ENCODE data around the gene RPL28.
"Not testable (repeated sequence)": the region's sequence is repeated elsewhere in the genome, so short reads cannot be mapped to it uniquely, and the experiment has no call there.

The RPL28 gene

DNA sequence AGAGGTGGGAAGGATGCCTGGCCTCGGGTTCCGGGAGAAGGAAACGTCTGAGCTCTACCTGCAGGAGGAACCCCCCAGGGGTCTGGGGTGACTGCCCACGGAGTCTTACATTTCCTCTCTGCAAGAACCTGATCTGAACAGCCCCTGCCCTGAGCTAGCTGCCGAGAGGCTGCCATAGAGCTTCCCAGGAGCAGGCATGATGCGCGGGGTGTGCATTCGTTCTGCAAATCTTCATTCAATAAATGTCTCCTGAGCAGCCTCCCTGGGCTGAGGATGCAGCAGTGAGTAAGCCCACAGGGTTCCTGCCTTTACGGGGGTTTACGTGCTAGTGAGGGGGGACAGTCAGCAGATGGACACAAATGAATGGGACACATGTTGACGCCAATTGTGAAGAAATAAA lies 58.9 kb downstream of the RPL28 start:
- TF ChIP-seq ZNF274 (IDR thresholded peaks at IDR 0.05; ENCODE audit: low read depth, low read length): no peak
- no peak overlapping the region for H3K4me3 ChIP-seq (ENCODE audit: low read length)

DNA sequence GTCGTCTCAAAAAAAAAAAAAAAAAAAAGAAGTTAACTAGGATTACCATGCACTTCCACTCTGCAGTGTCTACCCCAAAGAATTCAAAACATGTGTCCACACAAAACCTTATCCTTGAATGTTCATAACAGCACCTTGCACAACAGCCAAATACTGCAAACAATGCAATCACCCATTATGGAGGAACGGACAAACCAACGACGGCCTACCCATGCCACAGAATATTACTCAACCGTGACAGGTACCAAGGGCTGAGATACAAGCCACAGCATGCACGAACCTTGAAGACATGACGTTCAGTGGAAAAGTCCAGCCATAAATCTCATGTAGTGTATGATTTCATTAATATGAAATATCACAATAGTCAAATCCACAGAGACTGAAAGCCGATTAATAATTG lies 60.3 kb downstream of the RPL28 start:
- no peak for TF ChIP-seq ZNF274 (IDR thresholded peaks at IDR 0.05; ENCODE audit: low read depth, low read length)
- no peak overlapping the region for H3K4me3 ChIP-seq (ENCODE audit: low read length)

- H3K4me3 ChIP-seq (ENCODE audit: low read length): no peak overlapping the region
- TF ChIP-seq ZNF274 (IDR thresholded peaks at IDR 0.05; ENCODE audit: low read depth, low read length): no peak
Observed at GRCh38 chr19:55447421-55448174, 61.9 kb downstream of the RPL28 start.

DNA sequence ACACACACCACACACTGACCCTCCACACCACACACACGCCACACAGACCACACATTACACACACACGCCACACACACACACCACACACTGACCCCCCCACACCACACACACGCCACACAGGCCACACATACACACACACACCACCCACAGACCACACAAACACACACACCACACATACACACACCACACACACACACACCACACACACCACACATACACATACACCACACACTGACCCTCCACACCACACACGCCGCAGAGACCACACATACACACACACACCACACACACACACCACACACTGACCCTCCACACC lies 62.4 kb downstream of the RPL28 start:
- not testable (repeated sequence) for H3K4me3 ChIP-seq (ENCODE audit: low read length)

DNA sequence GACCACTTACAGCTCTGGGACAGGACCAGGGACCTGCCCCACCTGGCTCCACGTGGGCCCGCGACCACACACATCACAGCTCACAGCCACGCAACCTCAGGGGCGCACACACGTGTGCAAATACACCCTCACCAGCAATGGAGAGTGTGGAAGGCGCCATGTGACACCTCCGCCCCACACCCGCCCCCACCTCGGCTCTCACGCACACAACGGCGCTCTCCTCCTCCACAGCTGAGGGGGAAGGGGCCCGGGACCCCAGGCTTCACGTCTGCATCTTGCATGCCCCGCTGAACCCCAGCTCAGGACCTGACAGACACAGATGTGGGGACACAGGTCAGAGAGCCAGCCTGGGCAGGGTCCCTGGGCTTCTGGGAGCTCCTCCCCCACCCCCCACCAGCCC lies 63.7 kb downstream of the RPL28 start:
- TF ChIP-seq ZNF274 (IDR thresholded peaks at IDR 0.05; ENCODE audit: low read depth, low read length): no peak
- H3K4me3 ChIP-seq (ENCODE audit: low read length): no peak overlapping the region

DNA sequence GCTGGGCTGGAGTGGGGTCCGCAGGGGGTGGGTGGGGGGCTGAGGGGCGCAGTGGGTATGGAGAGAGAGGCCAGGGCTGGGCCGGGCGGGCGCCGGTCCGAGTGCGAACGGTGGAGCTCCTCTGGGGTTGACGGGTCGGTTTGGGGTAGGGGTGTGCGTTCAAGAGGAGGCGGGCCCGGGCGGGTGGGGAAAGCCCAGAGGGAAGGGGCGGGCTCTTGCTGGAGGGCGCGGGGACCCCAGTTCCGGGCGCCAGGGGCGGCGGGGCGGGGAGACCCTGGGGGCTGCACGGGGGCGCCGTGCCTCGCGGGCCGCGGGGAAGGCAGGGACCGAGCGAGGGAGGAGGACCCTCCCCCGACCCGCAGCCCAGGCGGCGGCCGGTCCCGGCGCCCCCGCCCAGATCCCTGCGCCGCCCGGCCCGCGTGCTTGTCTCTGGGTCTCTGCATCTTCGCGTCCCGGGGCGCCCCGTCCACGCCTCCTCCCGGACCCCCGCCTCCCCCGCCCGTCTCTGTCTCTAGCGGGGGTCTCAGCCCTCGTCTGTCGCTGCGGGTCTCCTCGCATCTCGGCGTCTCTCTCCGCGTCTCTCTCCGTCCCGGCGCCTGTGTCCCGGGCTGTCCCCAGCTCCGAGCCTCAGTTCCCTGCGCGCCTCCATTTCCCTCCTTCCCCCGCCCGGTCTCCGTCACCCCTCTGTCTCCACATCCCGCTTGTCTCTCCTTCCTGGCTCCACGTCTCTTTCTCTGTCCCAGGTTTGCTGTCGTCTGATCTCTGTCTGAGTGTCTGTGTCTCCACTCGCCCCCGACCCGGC lies 65.6 kb downstream of the RPL28 start:
- TF ChIP-seq ZNF274 (IDR thresholded peaks at IDR 0.05; ENCODE audit: low read depth, low read length): no peak
- H3K4me3 ChIP-seq (ENCODE audit: low read length): no peak overlapping the region

DNA sequence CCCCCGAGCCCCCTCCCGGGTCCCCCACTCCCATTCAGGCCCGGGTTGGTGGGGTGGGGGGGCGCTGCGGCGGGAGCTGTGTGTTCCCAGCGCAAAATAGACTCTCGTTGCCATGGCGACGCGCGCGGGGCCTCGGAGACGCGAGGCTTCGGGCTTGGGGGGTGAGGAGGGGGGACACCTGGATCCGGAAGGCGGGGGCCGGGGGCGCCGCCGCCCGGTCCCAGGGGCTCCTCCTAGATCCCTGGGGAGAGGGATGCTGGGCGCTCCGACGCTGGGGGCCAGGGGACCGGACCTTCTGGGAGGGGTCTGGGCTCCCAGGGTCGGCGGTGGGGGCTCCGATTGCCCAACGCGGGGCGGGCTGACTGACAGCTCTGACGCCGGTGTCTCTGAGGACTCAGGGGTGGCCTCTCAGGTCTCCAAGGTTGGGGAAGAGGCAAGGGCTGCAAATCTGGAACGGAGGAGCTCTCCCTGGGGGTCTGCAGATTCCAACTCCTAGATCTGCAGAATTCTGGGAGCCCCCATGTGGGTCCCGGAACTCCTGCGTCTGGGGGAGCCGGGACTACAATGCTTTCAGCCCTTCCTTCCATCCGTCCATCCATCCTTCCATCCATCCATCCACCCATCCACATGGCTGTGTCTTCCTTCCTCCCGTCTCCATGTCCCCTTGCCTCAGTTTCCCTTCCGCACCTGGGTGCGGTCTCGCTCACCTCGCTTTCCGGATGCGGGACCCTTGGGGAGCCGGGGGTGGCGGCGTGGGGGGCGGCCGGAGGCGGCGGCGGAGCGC lies 66.4 kb downstream of the RPL28 start:
- H3K4me3 ChIP-seq (ENCODE audit: low read length): no peak overlapping the region

More for the DNA sequence above, 66.4 kb downstream of the RPL28 start:
- no peak for TF ChIP-seq ZNF274 (IDR thresholded peaks at IDR 0.05; ENCODE audit: low read depth, low read length)

All from GM08714 (cell line).